A549 (cell line): Measurements from ENCODE around the gene GRID2.
"Not testable (repeated sequence)": the region's sequence is repeated elsewhere in the genome, so short reads cannot be mapped to it uniquely, and the experiment has no call there.

ENCODE experiments used
- HDAC2 ChIP-seq: fragments of 200-600 bp; sonication (generic); IDR thresholded peaks from 2 replicates; pipeline ENCODE4 v1.6.1; 2016
- MAFK ChIP-seq: fragments of 450-650 bp; IDR thresholded peaks from 2 replicates; pipeline ENCODE4 v1.6.1; 2014; ENCODE audit not compliant: partially characterized antibody
- NFE2L2 ChIP-seq: fragments of 150-350 bp; conservative IDR thresholded peaks from 2 replicates; pipeline ENCODE4 v1.6.1; 2014; ENCODE audit warnings: low read length
- POLR2A ChIP-seq: IDR thresholded peaks from 2 replicates; pipeline ENCODE4 v1.6.1; 2012; ENCODE audit warnings: mild to moderate bottlenecking, low read length
- POLR2AphosphoS2 ChIP-seq: conservative IDR thresholded peaks from 2 replicates; pipeline ENCODE4 v1.6.1; 2012; ENCODE audit warnings: low read length, improper control_type of control experiment, inconsistent platforms
- RFX5 ChIP-seq: fragments of 450-650 bp; IDR thresholded peaks from 2 replicates; pipeline ENCODE4 v1.7.1; 2014; ENCODE audit warnings: antibody characterized with exemption, mild to moderate bottlenecking, moderate library complexity
- TP53 ChIP-seq: fragments of 250-450 bp; sonication (Bioruptor Pico); IDR thresholded peaks from 2 replicates; pipeline ENCODE4 v1.5.0; 2021; ENCODE audit warnings: mild to moderate bottlenecking, moderate library complexity
- ZFP36 ChIP-seq: fragments of 450-650 bp; IDR thresholded peaks from 2 replicates; pipeline ENCODE4 v1.6.1; 2014; ENCODE audit warnings: borderline replicate concordance; ENCODE audit not compliant: partially characterized antibody
- TF ChIP-seq, protein P1 (sequence below): fragments of >200 bp; sonication (Bioruptor Twin); formaldehyde crosslinking; IDR thresholded peaks from 3 replicates; pipeline ENCODE4 v1.5.1; 2016
- TF ChIP-seq, protein P2 (sequence below): IDR thresholded peaks from 2 replicates; pipeline ENCODE4 v1.6.1; 2012
- TF ChIP-seq, protein P3 (sequence below): fragments of 200-600 bp; sonication (generic); IDR thresholded peaks from 2 replicates; pipeline ENCODE4 v1.6.1; 2016; ENCODE audit warnings: antibody characterized with exemption, mild to moderate bottlenecking, moderate library complexity

DNA sequence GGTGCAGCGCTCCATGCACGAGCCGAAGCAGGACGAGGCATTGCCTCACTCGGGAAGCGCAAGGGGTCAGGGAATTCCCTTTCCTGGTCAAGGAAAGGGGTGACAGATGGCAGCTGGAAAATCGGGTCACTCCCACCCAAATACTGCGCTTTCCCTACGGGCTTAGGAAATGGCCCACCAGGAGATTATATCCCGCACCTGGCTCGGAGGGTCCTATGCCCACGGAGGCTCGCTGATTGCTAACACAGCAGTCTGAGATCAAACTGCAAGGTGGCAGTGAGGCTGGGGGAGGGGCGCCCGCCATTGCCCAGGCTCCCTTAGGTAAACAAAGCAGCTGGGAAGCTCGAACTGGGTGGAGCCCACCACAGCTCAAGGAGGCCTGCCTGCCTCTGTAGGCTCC is 1373.2 kb downstream of the GRID2 start:
- TF ChIP-seq, protein P1, sequence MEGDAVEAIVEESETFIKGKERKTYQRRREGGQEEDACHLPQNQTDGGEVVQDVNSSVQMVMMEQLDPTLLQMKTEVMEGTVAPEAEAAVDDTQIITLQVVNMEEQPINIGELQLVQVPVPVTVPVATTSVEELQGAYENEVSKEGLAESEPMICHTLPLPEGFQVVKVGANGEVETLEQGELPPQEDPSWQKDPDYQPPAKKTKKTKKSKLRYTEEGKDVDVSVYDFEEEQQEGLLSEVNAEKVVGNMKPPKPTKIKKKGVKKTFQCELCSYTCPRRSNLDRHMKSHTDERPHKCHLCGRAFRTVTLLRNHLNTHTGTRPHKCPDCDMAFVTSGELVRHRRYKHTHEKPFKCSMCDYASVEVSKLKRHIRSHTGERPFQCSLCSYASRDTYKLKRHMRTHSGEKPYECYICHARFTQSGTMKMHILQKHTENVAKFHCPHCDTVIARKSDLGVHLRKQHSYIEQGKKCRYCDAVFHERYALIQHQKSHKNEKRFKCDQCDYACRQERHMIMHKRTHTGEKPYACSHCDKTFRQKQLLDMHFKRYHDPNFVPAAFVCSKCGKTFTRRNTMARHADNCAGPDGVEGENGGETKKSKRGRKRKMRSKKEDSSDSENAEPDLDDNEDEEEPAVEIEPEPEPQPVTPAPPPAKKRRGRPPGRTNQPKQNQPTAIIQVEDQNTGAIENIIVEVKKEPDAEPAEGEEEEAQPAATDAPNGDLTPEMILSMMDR = not testable (repeated sequence)
- TF ChIP-seq NFE2L2; POLR2AphosphoS2; HDAC2; POLR2A; TP53 (CRISPR knock-in tag); ZFP36; MAFK; RFX5: not testable (repeated sequence)
- TF ChIP-seq, protein P2, sequence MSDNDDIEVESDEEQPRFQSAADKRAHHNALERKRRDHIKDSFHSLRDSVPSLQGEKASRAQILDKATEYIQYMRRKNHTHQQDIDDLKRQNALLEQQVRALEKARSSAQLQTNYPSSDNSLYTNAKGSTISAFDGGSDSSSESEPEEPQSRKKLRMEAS = not testable (repeated sequence)
- TF ChIP-seq, protein P3, sequence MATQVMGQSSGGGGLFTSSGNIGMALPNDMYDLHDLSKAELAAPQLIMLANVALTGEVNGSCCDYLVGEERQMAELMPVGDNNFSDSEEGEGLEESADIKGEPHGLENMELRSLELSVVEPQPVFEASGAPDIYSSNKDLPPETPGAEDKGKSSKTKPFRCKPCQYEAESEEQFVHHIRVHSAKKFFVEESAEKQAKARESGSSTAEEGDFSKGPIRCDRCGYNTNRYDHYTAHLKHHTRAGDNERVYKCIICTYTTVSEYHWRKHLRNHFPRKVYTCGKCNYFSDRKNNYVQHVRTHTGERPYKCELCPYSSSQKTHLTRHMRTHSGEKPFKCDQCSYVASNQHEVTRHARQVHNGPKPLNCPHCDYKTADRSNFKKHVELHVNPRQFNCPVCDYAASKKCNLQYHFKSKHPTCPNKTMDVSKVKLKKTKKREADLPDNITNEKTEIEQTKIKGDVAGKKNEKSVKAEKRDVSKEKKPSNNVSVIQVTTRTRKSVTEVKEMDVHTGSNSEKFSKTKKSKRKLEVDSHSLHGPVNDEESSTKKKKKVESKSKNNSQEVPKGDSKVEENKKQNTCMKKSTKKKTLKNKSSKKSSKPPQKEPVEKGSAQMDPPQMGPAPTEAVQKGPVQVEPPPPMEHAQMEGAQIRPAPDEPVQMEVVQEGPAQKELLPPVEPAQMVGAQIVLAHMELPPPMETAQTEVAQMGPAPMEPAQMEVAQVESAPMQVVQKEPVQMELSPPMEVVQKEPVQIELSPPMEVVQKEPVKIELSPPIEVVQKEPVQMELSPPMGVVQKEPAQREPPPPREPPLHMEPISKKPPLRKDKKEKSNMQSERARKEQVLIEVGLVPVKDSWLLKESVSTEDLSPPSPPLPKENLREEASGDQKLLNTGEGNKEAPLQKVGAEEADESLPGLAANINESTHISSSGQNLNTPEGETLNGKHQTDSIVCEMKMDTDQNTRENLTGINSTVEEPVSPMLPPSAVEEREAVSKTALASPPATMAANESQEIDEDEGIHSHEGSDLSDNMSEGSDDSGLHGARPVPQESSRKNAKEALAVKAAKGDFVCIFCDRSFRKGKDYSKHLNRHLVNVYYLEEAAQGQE = not testable (repeated sequence)
